ENCODE measurements around the gene ANO1.

ANO1 gene

GRCh38 chr11:70111269-70112016 lies 33.3 kb downstream of the ANO1 start:
- no peak for TF ChIP-seq CTCF (IDR thresholded peaks at IDR 0.05; ENCODE audit: low read length)
- no peak for TF ChIP-seq EZH2 (IDR thresholded peaks at IDR 0.05; ENCODE audit: borderline replicate concordance, low read length)
- 0 out of 2 replicates have a peak, but pooled peaks cover 4% of the 10 kb centered on the region for H3K27me3 ChIP-seq (ENCODE audit: insufficient read depth, low read length)
- no peak overlapping the region for H2AFZ ChIP-seq (ENCODE audit: low read length)
- H3F3A ChIP-seq (ENCODE audit: insufficient read depth, low read length) = no peaks in the 10 kb centered on the region
- H3K9ac ChIP-seq (ENCODE audit: low read length) = no peak overlapping the region
- no peaks in the 10 kb centered on the region for H3K9me3 ChIP-seq (ENCODE audit: low read length)
- H3K4me1 ChIP-seq (ENCODE audit: insufficient read depth, low read length, severe bottlenecking) = no peaks in the 10 kb centered on the region
- H4K20me1 ChIP-seq (ENCODE audit: insufficient read depth, low read length) = no peaks in the 10 kb centered on the region
- no peaks in the 10 kb centered on the region for H3K36me3 ChIP-seq (ENCODE audit: insufficient read depth, low read length)
- H3K9me2 ChIP-seq (ENCODE audit: low read depth, low read length) = no peaks in the 10 kb centered on the region
- H3K4me2 ChIP-seq (ENCODE audit: low read length) = no peak overlapping the region
- no peaks in the 10 kb centered on the region for H3K79me2 ChIP-seq (ENCODE audit: insufficient read depth, low read length)
- no peak overlapping the region for H3K4me3 ChIP-seq (ENCODE audit: low read depth, low read length, poor library complexity, severe bottlenecking)
- no peak overlapping the region for H3K27ac ChIP-seq (ENCODE audit: low read depth, low read length, poor library complexity, severe bottlenecking)

GRCh38 chr11:70112017-70112434 lies 33.9 kb downstream of the ANO1 start:
- no peak overlapping the region for H3K9ac ChIP-seq (ENCODE audit: low read length)
- H3K4me2 ChIP-seq (ENCODE audit: low read length) = no peak overlapping the region
- no peaks in the 10 kb centered on the region for H3F3A ChIP-seq (ENCODE audit: insufficient read depth, low read length)

GRCh38 chr11:70113801-70114200 lies 35.7 kb downstream of the ANO1 start:
- no peak overlapping the region for H3K9ac ChIP-seq (ENCODE audit: low read length)
- H3K4me1 ChIP-seq (ENCODE audit: insufficient read depth, low read length, severe bottlenecking) = no peaks in the 10 kb centered on the region
- no peak overlapping the region for H3K27ac ChIP-seq (ENCODE audit: low read depth, low read length, poor library complexity, severe bottlenecking)
- H3K36me3 ChIP-seq (ENCODE audit: insufficient read depth, low read length) = no peaks in the 10 kb centered on the region
- no peak overlapping the region for H3K4me3 ChIP-seq (ENCODE audit: low read depth, low read length, poor library complexity, severe bottlenecking)
- H4K20me1 ChIP-seq (ENCODE audit: insufficient read depth, low read length) = no peaks in the 10 kb centered on the region
- H3K9me3 ChIP-seq (ENCODE audit: low read length) = no peaks in the 10 kb centered on the region
- H3K27me3 ChIP-seq (ENCODE audit: insufficient read depth, low read length) = peaks cover 4% of the 10 kb centered on the region; the same call in 1 of the 2 replicates
- no peak overlapping the region for H3K4me2 ChIP-seq (ENCODE audit: low read length)
- no peaks in the 10 kb centered on the region for H3K9me2 ChIP-seq (ENCODE audit: low read depth, low read length)
- H2AFZ ChIP-seq (ENCODE audit: low read length) = no peak overlapping the region
- no peaks in the 10 kb centered on the region for H3K79me2 ChIP-seq (ENCODE audit: insufficient read depth, low read length)
- no peaks in the 10 kb centered on the region for H3F3A ChIP-seq (ENCODE audit: insufficient read depth, low read length)
- no peak for TF ChIP-seq EZH2 (IDR thresholded peaks at IDR 0.05; ENCODE audit: borderline replicate concordance, low read length)
- no peak for TF ChIP-seq CTCF (IDR thresholded peaks at IDR 0.05; ENCODE audit: low read length)

More at GRCh38 chr11:70112017-70112434, 33.9 kb downstream of the ANO1 start:
- no peaks in the 10 kb centered on the region for H3K9me3 ChIP-seq (ENCODE audit: low read length)
- H3K27ac ChIP-seq (ENCODE audit: low read depth, low read length, poor library complexity, severe bottlenecking) = no peak overlapping the region
- H3K4me3 ChIP-seq (ENCODE audit: low read depth, low read length, poor library complexity, severe bottlenecking) = no peak overlapping the region
- no peaks in the 10 kb centered on the region for H4K20me1 ChIP-seq (ENCODE audit: insufficient read depth, low read length)
- no peaks in the 10 kb centered on the region for H3K4me1 ChIP-seq (ENCODE audit: insufficient read depth, low read length, severe bottlenecking)
- H2AFZ ChIP-seq (ENCODE audit: low read length) = no peak overlapping the region
- H3K9me2 ChIP-seq (ENCODE audit: low read depth, low read length) = no peaks in the 10 kb centered on the region
- H3K27me3 ChIP-seq (ENCODE audit: insufficient read depth, low read length) = 0 out of 2 replicates have a peak, but pooled peaks cover 4% of the 10 kb centered on the region
- H3K36me3 ChIP-seq (ENCODE audit: insufficient read depth, low read length) = no peaks in the 10 kb centered on the region
- no peak for TF ChIP-seq EZH2 (IDR thresholded peaks at IDR 0.05; ENCODE audit: borderline replicate concordance, low read length)
- no peaks in the 10 kb centered on the region for H3K79me2 ChIP-seq (ENCODE audit: insufficient read depth, low read length)
